HG02623 (cell line): ENCODE results near the gene C5orf15.
A peak's percentile ranks its signal among the peaks of the same experiment; 100 is the strongest.
"Not testable (repeated sequence)": the region's sequence is repeated elsewhere in the genome, so short reads cannot be mapped to it uniquely, and the experiment has no call there.

Source experiments
- ATAC-seq: cut with Tn5 transposase; IDR thresholded peaks from one replicate; pipeline ENCODE4 v1.9.1; 2021; ENCODE audit warnings: moderate library complexity; ENCODE audit not compliant: unreplicated experiment

Gene C5orf15

DNA sequence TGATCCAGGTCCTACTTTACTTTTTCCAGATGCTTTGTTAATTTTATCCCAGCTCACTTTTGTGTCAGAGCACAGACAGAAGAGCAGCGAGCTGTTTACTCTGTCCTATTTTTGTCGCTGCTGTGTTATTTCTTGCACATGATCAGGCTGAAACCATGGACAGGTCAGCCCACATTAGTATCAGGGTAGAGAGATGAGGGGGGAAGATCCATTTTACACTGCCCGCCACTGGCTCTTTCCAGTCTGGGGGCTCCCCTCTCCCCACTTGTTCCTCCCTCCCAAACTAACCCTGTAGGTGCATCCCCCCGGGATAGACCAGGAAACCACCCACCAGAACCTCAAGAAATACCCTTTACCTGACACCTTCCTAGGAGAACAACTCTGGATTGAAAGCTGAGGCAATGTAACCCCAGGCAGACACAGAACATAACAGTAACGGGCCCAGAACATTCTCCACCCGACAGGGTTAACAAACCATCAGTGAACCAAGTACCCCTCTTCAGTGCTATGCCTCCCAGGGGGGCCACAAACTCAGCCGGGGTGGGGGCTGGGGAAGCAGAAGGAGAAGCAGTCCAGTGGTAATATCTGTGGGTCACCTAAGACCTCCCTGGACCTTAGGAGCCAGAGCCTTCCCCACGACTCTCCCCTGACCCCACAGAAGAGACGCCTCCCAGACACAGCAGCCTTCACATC is 26.0 kb upstream of the C5orf15 start:
- ATAC-seq: no peak

DNA sequence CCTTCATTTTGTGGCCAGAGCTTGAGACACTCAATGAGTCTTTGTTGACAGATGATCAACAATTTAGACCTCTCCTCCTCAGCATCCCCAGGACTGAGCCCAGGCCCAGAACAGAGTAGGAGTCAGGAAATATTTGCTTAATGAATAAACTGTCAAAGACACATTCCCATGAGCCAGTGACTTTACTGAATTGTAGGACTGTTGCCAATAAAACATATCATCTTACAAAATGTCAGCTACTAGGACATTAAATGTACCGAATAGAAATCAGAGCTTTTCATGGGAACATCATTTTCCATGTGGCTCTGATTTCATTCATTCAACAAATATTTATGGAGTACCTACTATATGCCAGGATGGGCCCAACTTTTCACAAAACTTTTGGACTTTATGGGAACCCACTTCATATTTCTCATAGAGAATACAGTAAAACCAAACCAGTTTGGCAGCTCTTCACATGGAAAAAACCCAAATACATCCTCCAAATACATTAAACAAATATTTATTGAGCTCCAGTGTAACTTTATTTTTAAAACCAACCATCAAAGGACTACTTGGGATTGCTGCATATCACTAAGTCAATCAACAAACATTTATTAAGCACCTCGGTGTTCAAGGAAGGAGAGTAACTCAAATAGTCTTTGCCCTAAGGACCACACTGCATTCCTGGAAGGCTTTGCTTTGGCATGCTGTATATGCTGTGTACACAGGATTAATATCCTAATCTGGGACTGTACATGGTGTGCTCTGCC is 24.9 kb upstream of the C5orf15 start:
- no peak for ATAC-seq

DNA sequence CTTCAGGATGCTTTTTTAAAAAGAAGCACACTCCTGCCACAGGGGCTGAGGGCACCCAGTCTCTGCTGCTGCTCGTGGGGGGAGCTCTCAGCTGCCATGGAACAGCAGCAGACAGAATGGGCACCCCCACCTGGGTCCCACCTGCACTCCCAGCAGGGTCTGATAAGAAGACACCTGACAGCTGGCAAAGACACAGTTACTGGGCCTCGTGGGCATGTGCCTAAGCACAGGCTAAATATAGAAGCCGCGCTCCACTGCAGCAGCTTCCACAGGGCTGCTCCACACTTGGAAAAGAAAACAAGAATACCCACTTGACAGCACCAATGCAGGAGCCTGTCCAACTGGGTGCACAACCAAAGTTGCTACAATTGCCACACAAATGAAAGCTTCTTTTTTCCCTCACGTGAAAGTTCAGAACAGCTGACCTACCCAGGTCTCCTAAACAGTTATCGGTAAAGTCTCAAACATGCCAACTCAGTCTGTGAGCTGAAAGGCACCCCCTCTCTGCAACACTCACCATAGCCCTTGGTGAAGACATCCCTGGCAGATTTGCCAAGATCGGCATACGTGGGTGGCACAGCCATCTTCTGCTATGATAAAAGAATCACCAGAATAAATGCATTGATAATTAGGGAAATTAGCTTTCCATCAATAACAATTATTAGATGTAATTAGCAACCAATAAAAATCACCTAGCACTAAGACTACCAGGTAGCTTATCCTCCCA is 24.2 kb upstream of the C5orf15 start:
- no peak for ATAC-seq

- ATAC-seq: no peak
Observed at GRCh38 chr5:133991171-133991910, 22.9 kb upstream of the C5orf15 start.

- ATAC-seq: no peak
Observed at GRCh38 chr5:133990396-133990795, 22.0 kb upstream of the C5orf15 start.

GRCh38 chr5:133985540-133986180 is 17.2 kb upstream of the C5orf15 start:
- ATAC-seq: no peak

GRCh38 chr5:133983674-133984073 is 15.2 kb upstream of the C5orf15 start:
- ATAC-seq: no peak

DNA sequence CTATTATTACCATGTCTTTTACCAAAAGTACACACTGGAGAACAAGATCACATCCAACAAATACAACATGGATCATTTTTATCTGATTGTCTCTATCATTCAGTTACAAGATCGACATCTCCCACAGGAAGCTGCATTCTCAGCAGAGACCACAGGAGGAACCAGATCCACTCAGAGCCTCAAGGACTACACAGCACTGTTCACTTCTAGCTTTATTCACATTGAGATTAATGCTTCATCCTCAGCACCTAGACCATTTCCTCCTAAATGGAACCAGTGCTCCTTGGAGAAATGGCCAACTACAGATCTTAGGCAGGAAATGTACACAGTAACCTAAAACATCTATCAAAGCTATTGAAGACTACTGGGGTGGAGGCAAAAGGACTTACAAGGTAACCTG is 13.3 kb upstream of the C5orf15 start:
- no peak for ATAC-seq

GRCh38 chr5:133980652-133981051 is 12.2 kb upstream of the C5orf15 start:
- no peak for ATAC-seq

DNA sequence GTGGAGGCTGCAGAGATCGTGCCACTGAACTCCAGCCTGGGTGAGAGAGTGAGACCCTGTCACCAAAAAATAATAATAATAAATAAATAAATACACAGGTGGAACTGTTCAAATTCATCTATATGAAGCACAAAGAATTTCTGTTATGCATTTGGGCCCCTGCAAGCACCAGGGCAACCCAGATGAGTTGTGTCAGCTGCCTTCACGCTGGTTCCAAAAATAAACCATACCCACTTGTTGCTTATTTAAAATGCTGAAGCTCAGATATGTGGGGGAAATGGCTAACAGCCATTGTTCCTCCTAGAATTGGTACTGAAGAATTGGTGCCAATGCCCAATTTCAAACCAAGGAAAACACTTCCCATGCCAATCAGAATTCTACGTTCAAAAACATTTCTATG is 10.5 kb upstream of the C5orf15 start:
- no peak for ATAC-seq

DNA sequence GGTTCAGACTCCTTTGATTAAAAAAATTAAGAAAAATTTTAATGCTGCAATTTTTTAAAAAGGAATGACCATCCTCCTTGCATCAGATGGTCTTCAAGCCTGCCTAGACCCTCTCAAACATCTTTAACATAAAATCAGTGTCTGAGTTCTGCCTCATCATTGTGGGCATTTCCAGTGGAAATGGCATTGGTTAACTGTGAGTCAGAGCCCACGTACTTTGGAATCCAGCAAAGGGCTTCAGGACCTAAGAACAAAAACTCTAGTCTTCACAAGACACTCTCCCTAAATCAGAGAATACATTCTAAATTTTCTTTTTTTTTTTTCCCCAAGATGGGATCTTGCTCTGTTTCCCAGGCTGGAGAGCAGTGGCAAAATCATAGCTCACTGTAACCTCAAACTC is 9.4 kb upstream of the C5orf15 start:
- no peak for ATAC-seq

GRCh38 chr5:133977161-133977787 is 8.8 kb upstream of the C5orf15 start:
- peak; percentile 64 for ATAC-seq

DNA sequence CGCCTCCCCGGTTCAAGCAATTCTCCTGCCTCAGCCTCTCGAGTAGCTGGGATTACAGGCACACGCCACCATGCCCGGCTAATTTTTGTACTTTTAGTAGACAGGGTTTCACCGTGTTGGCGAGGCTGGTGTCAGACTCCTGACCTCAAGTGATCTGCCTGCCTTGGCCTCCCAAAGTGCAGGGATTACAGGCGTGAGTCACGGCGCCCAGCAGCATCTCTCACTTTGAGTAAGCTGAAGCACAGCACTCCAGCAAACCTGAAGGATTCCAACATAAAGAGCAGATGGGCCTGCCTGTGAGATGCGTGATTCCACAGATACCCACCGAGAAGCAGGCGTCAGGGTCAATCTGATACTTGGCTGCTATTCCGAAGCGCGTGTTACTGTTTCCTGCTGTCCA is 7.1 kb upstream of the C5orf15 start:
- not testable (repeated sequence) for ATAC-seq

DNA sequence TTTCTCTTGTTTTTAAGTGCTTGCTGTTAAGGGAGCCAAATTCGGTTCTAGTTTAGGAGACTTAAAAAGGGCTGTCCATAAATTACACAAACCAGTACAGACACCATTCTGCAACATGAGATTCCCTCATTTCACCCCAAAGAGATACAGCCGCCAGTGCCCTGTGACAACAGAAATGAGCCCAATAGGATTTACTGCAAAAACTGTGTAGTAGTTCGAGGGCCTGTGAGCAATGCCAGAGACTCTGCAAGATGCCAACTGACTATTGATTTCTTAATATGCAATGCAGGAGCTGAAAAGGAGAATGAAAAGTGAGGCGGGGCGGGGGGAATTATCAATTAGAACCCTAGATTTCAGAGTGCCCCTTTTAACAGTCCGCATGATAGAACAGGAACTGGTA is 5.7 kb upstream of the C5orf15 start:
- no peak for ATAC-seq

GRCh38 chr5:133970325-133970909 is 2.0 kb upstream of the C5orf15 start:
- no peak for ATAC-seq

- ATAC-seq: no peak
Observed at GRCh38 chr5:133969654-133970324, 1.4 kb upstream of the C5orf15 start.

- no peak for ATAC-seq
Observed at GRCh38 chr5:133967698-133968203, 674 bp downstream of the C5orf15 start.

GRCh38 chr5:133967124-133967523 is 1.3 kb downstream of the C5orf15 start:
- ATAC-seq: no peak

GRCh38 chr5:133966090-133966489 is 2.3 kb downstream of the C5orf15 start:
- no peak for ATAC-seq
